NCI-H1436 treated with DMSO at 0.1 percent for 48 hours (cell line): ENCODE results near the gene PYHIN1.

Source experiments
- DNase-seq: peaks from one replicate; lab custom pipeline; 2025; lab: John Stamatoyannopoulos, UW

PYHIN1 gene

DNA sequence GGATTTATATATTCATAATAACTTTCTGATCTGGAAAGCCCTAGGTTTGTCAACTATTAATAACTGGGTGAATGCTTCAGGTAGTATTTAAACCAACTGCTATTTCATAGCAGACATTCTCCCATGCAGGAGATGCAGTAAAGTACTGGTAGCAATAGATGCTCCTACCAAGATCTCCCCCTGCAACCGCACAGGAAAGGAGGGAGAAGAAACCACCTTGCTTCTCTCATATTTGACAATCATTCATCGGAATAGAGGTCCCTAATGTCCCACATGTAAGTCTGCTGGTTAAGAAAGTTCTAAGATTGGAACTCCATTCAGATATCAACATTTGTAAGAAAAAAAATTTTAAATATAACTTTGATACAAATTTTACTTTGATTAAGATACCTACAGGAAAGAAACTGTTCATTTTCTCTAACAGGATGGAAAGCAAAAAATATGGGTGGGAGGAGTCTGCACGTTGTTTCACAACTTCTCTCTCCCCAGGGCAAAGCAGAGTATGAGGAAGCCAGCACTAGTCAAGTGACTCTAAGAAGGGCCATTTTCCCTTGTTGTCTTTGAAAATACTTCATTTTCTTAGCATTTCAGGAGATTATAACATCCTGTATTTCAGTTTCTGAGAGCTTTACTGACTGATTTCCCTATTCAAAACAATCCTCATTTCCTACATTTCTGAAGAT, at the start of gene PYHIN1:
Gene PYHIN1, plus strand, starts transcription at position 498 of the 683 bp plus-strand sequence. CDS start 5,359 bp downstream, outside the sequence.
- no peak for DNase-seq

DNA sequence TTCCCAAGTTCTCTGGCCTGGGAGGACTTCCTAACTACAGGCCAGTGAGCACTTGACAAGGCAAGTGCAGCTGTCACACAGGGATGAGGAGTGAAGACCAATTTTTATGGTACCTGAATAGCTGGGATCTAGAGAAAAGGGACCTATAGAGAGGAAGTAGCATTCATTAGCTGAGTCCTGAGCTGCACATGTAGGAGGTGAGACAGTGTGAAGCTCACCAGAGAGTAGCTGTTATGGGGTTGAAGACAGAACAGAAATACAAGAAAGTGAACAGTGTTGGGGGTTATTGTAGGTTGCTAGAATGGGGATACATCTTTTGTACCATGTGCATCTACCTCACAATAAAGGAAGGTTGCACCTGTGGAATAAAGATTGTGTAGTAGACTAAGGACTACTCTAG, 37.7 kb upstream of the PYHIN1 start:
- no peak for DNase-seq

DNA sequence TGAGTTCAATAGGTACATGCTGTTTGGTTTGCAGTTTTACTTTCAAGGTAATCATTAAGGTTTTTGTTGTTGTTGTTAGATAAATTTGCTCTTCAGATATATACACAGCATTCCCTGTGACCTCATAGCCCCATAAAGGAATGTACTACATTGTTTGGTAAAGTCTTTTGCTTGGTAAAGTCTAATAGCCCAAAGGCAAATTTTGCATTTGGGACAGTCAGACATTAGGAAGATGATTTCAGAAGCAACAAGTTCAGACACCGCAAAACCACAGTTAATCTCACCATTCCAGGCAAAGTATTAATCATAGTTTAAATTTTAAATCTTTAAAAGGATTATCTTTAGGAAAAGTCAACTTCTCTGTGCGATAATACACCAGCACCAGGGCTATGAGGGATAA, 32.6 kb upstream of the PYHIN1 start:
- no peak for DNase-seq

DNA sequence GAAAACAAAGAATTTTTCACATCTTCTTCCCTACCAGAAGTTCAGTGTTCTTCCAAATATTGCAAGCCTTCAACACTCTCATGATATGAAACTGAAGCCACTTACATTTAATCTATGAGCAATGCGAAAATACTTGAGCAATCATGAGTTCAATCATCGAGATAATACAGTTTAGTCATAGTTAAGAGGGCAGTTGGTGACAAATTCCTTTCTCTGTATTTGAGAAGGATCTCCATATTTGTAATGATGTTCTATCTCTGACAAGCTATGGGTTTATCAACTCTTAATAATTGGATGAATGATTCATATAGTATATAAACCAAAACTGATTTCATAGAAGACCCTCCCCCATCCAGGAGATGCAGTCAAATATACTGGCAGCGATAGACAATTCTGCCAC, 29.7 kb upstream of the PYHIN1 start:
- DNase-seq = no peak

DNA sequence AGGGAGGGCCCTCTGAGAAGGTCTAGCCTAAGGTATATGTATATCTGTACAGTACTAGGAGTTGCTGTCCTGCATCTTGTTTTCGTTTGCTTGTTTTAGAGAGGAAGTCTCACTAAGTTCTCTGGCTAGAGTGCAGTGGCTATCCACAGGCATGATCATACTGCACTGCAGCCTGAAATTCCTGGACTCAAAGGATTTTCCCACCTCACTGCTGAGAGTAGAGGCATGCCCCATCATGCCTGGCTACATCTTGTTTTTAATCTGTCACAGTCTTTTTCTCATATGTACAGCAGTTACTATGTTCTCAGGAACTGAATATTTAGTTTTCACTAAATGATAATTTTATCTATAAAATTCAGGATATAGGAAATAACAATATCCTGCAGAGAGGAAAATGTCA, 15.3 kb upstream of the PYHIN1 start:
- DNase-seq = no peak

DNA sequence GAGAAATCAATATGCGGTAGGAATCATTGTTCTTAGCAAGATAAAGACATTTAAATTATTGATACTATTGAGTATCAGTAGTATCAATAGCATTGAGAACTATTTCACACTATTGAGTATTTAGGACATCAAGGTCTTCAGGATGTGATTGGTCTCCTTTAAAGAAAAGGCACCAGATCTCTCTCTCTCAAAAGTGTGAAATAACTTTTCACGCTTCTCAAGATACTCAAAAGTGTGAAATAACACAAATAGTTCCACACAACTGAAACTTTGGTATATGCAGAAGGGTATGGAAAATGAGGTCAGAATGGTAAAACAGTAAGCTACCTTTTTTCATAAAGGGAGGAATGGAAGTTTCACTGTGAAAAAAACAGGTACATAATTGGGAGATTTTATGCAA, 6.7 kb upstream of the PYHIN1 start:
- DNase-seq = no peak

DNA sequence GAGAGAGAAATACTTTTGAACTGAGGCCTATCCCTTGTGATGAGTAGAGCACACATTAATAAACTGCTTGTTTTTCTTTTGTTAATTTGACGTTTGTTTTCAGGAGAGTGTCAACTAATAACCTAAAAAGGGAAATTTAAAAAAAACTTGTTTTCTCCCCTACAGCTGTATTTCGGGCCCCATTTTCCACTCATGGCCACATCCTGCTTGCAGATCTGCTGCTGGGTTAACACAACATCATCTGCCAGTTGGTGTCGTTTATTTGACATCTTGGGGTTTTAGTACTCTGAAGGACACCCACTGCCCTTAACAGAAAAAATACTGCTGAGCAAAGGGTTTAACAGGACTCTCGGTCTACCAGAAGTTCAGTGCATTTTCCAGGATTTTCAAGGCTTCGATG, 848 bp upstream of the PYHIN1 start:
- DNase-seq = no peak

DNA sequence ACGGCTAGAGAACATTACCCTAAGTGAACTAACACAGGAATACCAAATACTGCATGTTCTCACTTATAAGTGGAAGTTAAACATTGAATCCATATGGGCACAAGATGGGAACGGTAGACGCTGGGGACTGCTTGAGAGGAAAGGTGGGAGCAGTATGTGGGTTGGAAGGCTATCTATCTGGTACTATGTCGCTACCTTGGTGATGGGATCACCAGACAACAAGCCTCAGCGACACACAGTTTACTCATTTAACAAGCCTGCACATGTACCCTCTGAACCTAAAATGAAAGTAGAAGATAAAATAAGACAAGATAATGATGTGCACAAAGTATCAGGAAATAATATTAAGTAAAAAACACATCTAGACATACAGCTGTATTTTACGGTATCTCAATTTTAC, 819 bp downstream of the PYHIN1 start:
- no peak for DNase-seq

DNA sequence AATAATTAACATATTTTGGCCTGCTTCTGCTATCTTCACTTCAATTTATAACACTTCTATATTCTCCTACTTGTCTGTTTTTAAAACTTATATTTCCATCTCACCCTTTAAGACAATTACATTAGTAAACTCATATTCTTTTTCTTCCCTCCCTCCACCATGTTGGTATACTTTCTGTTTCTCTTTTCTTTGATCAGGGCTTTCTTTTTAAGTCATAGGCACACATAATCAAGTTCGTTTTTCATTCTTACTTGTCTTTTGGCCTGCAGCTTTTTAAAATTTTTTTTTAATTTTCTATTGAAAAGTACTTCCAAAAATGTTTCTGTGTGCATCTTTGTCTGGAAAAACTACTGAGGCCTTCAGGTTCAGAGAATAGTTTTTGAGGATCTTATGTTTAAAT, 2.3 kb downstream of the PYHIN1 start:
- no peak for DNase-seq

DNA sequence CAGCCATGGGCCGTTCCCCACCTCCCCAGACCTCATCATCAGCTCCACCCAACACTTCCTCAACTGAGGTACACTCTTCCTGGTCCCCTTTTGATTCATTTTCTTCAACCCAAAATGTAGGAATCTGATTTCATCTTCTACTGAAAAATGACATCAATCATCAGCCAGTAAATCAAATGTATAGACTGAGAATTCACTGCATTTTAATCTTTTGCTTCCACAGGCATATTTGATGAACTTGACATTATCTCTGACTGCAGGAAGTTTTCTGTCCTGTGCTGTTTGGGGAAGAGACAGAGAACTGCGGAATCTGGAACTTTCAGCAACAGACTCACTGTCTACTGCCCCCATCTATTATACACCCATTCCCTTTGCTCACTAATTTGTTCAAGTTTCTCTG, 7.8 kb downstream of the PYHIN1 start:
- DNase-seq = no peak

DNA sequence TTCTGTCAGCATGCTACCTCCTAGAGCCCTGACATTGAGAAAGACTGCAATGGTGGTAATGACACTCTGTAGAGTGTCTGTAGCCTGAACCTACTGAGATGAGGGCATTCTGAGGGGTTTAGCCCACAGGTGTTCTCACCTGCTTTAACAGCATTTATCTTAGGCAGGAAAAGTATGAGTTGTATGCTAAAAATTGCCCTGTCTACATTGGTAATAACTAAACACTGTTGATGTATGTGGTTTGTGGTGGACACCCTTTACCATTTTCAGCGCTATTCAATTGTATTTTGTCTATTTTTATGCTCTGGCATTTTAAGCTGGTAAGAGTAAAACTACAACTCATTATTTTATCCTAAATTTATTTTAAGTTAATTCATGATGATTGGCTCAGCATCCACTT, 10.0 kb downstream of the PYHIN1 start:
- DNase-seq = no peak

DNA sequence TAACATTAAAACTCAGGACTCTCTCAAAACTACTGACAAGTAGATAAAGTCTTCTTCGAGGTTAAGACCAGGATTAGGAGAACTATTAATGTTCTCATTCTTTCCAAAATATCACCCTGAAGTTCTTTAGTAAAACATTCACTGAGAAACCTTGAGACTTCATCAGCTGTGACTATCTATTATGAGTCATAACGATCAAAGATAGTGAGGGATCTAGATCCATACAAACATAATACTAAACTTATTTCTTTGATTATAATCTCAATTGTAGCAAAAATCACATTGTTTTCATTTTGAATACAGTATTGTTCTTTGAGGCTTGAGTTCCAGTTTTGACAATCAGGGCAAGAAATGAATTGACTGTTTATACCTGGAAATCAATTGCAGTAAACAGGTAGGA, 11.1 kb downstream of the PYHIN1 start:
- no peak for DNase-seq

DNA sequence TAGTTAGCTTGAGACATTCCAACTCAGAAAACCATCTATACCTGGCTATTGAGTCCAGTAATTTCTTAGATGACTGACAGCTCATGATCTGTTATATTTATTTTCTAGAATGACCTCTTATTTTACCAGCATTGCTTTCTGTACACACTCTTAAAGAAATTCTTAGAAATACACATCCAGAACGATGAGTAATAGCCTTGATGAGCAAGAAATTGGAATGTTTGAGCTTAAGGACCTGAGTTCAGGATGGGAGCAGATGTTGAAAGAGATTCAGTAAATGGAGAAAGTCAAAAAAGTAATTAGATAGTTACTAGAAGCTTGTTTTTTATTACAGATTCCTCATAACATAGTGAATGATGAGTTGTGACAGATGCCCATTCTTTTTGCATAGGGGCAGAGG, 11.7 kb downstream of the PYHIN1 start:
- DNase-seq = no peak

DNA sequence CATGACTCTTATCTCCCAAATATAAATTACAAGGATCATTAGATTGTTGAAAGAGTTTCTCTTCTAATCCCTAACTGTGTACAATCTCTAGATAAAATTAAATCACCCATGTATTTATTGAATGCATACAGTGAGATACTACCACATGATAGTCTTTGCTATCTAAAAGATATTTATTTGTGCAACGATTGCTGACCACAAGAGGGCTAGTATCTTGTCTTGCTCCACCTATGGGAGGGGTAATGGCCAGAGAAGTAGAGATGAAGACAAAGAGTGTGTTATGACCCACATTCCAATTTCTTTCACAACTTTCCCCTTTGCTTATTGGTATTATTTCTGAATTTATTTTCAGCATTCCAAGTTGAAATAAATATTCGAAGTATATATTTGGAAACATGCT, 13.7 kb downstream of the PYHIN1 start:
- no peak for DNase-seq

DNA sequence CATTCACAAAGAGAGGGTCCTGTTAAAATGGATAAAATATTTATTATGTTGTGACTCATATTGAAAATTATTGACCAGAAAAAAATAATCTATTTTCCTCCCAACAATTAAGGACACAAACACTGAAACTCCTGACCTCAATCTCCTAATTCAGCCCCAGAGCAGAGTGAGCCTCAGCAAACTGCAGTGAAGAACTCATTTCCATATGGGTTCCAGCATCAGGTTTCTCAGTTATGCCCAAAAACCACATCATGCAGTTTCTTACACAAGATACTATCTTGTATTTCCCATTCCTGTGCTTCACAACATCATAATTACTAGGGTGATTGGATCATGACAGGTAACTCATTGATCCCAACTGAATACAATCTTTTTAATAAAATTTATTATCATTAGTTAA, 15.4 kb downstream of the PYHIN1 start:
- DNase-seq = no peak

DNA sequence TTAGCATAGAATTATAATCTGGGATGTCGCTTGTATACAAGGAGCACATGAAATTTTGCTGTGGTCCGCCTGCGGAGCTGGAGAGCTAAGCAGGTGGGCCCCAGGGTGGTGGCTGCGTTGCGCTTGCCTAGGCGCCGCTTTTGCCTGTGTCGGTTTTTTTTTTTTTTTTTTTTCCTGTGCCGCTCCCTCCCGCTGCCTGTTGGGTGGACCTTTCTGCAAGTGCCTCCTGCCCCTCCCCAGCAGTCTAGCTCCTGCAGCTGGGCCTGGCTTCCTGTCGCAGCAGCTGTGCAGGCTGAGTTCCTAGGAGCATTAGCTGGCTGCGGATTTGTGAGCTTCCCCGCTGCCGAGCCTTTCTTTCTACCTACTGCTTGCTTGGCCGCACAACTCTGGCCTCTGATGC, 20.6 kb downstream of the PYHIN1 start:
- DNase-seq = no peak

DNA sequence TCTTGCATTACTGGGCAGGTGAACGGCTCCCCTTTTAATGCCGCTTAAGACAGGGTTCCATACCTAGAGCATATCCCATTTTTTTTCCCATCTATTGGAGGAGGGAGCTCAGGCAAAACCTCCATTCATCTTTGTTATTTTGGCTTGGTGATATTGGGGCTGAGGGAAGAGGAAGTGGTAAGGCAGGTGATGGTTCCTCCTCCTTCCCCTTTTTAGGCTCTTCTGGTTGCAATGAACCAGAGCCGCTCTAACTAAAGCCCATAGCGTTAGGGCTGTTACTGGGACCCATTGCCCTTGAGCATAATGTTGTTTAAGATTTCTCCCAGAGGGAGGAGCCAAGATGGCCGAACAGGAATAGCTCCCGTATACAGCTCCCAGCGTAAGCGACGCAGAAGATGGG, 21.1 kb downstream of the PYHIN1 start:
- DNase-seq = no peak

DNA sequence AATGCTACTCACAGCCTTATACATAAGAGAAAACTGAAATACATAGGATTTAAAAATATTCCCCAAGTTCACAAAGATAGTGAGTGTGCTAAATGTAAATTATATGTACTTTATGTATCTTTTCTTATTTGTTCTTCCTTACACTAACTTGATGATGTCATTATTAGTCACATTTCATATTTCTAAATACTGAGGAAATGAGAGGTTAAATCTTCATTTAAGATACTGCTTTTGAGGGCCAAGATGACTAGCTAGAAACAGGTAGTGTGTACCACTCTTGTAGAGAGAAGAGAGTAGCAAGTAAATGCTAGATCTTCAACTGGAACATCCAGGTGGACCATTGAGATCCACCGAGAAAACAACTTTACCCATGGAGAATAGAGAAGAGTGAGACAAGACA, 29.8 kb downstream of the PYHIN1 start:
- DNase-seq = no peak

DNA sequence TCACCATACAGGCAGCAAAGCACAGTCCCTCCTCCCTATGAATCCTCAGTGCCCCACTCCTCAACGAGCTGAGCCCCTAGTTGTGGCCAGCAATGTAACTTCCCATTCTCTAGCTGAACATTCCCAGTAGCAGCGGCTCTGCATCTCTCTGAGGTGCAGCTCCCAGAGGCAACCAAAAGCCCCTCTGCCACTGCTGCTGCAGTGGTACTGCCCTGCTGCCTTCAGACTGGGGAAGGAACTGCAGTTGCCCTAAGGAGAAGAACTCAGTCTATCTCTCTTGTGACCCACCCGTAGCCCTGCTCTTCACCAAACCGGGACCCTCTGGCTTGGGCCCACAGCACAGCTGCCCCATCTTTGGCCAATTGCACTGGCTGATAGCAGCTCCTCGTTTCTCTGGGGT, 31.6 kb downstream of the PYHIN1 start:
- DNase-seq = no peak

DNA sequence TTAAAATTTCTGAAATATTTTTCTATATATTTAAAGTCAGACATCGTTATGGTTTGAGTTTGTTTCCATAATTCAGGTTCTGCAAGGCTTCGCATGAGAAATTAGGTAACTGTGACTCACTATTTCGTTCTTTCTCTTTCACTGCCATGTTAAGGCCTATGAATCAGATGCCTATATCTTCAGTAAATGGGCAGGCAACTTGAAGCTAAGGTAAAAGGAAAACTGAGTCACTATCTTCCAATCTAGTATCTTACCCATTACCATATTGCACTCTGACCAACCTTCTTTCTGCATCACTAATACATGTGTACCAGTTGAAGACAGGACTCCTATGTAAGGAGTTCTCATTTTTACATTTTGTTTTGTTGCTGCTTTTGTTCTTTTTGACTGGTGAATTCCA, 37.8 kb downstream of the PYHIN1 start:
- no peak for DNase-seq

DNA sequence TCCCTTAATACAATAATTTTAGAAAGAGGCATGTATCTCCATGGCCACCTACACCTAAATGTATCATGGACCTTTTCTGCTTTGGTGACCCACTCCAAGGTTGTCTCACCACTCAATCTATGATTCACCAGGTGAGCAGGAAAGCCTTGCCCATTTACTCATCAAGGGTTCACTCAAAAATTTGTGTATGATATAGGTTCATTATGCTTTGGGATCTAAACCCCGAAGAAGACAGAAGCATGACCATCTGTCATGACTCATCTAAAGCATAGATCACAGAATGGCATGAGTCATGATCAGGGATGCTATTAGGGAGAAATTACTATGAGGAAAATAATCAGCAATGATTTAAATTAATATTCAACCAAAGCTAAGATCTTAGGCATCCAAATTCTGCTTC, 38.5 kb downstream of the PYHIN1 start:
- no peak for DNase-seq

DNA sequence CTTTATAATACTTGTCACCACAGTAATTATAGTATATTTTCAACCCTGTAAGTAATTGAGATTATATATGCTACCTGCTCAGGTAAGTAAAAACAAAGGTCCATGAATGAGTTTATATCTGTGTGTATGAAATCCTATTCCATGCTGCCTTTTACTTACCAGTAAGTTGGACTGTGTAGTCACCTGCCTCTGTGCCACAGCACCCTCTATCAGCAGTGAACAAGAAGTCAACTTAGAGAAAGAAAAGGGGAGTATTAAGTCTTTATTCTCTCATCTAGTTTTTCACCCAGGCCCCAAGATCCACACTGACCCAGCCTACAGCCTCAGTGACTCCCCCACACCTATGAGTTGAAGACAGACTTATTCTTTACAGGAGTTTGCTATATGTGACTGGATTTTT, 41.5 kb downstream of the PYHIN1 start:
- no peak for DNase-seq

DNA sequence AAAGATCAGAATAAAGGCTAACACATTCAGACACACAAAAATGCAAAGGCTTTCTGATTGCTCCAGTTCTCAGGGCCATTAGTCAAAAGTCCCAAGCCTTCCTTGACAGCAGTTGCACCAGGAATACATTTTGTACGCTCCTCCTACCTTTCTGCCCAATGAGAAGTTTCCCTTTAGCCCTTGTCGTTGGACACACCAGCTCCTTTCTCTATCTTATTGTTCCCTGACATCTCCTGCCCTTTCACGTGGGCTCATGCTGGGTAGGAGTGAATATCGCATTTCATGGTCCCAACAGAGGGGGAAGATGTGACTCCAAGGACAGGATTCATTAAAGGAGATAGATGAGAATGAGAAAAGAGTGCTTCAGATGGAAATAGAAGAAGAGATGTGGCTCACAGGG, 44.9 kb downstream of the PYHIN1 start:
- DNase-seq = no peak

DNA sequence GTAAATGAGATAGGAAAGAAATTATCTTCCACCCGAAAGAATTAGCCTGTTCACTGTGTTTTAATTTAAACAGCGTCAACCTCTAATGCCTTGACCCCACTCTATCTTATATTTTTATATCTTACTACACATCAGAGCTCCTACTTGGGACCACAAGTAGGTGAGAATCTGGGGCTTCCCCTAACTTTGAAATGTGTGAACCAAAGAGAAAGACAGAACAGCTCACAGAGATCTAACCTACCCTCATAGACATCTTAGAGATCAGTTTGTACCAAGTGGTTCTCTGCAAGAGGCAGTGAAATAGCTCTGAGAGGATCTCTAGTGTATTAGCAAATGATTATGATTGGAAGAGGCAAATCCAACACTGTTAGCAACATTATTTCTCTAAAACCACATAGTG, 47.4 kb downstream of the PYHIN1 start:
- DNase-seq = no peak

DNA sequence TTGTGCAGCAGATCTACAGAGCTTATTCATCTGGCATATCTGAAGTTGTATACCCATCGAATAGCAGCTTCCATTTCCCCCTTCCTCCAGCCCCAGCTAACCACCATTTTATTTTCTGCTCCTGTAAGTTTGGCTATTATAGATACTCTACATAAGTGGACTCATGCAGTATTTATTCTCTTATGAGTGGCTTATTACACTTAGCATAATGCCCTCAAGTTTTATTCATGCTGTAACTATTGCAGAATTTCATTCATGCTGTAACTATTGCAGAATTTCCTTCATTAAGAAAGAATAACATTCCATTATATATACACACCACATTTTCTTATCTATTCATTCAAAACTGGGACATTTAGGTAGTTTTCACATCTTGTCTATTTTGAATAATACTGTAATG, 47.9 kb downstream of the PYHIN1 start:
- DNase-seq = no peak
